Right ventricle myocardium inferior (tissue), 1 donor: ENCODE measurements around the gene DLX5. TPM values are rescaled to one million over a fixed set of nuclear protein-coding genes. Genes with fewer than 3 reads are reported as not detected.

Source experiments
- ATAC-seq: fragments of 200-7000 bp; cut with Tn5 transposase; one replicate; pipeline ENCODE4 v1.9.1; 2020; ENCODE audit warnings: mild to moderate bottlenecking, moderate library complexity
- DNase-seq: peaks from one replicate; pipeline ENCODE4 v3.0.0; 2021; ENCODE audit errors: missing footprints
- intact Hi-C: fragments of 100-400 bp; cut with DNase I; formaldehyde crosslinking; loops from one replicate; pipeline ENCODE4 v1.11.0; 2022
- total RNA-seq: library from RNA; stranded (reverse); fragmentation: NEBNext Ultra II Directional; extraction: Animal tissue kit (Norgen Biotek cat#: 25700); gene quantifications from one replicate; pipeline ENCODE4 v1.2.1, GENCODE V29; 2021
- donor health status: DM: no; HTN: yes; CAD: no; lungs with severe emphysema.

DLX5 gene
- total RNA-seq, 1 donor from 2014 or later, result not detected

DNA sequence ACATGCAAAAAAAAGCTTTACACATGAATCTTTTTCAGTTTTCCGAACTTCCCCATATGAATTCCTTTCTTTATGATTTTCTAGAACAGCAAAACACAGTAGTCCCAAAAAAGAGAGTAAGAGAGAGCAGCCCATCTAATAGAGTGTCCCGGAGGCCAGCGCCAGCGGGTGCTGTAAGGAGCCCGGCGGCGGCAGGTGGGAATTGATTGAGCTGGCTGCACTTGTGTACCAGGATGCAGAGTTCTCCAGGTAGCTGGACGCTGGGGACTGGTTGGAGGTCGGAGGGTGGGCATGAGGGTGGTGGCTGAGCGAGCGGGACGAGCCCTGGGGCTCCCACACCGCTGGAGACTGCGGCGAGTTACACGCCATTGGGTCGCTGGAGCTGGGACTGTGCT lies 4.0 kb downstream of the DLX5 start:
- no peak for ATAC-seq
- intact Hi-C loops, result loop anchor here (10.0 kb wide), 1 partner anchor 606 kb away; no protein-coding TSS in a partner anchor

DNA sequence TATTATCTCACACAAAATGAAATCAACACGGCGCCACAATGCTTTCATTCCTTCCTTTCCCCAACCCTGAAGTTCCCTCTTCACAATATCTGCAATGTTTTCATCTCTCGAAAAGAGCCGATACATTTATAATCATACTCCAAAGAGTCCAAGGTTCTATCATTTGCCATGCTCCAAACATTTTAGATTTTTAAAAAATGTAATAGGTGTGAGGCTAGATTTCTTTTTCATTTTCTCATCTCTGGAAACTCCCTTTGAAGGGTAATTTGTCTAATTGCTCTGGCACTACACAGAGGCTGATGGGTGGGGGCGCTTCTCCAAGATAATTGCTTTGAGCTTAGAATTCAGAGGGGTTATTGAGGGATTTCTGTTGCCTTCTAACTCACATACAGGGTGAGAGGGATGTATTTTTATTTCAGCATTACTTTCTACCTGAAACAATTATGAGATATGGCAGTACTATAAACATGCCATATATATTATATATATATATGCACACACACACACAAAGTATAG lies 4.9 kb downstream of the DLX5 start:
- no peak for ATAC-seq
- DNase-seq, result no peak
- intact Hi-C loops, result loop anchor here (10.0 kb wide), 1 partner anchor 605 kb away; no protein-coding TSS in a partner anchor

More for the DNA sequence above, 4.0 kb downstream of the DLX5 start:
- DNase-seq, result no peak

DNA sequence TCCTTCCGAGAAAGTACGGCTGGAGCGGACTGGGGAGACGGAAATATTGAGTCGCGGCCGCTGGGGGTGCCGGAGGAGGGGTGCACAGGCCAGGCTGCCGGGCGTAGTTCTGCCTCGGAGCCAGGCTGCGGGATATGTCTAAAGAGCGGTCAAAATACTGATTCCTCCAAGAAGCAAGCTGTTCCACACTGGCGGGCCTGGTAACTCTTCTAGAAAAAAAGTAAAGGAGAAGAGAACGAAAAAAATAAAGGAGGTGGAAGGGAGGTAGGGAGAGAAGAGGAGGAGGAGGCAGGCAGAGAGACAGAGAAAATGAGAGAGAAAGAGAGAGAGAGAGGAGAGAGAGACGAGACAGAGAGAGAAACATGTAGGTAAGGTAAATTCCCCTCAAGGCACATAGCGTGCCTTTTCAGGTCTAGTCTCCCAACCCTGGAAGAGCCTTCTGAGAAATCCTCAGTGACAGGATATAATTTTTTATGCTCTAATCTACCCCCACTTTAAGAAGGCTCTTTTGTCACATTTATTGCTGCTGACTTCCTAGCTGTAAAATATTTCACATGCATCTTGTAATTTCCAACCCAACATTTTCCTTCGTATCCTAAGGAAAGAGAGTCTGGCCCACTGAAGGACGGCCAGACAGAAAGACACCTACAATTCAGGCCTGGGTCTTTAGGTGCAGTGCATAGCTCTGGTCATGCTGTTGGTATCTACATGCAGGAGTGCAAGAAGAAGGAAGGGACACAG lies 5.7 kb downstream of the DLX5 start:
- no peak for DNase-seq
- intact Hi-C loops, result no loop called here
- ATAC-seq, result no peak

DNA sequence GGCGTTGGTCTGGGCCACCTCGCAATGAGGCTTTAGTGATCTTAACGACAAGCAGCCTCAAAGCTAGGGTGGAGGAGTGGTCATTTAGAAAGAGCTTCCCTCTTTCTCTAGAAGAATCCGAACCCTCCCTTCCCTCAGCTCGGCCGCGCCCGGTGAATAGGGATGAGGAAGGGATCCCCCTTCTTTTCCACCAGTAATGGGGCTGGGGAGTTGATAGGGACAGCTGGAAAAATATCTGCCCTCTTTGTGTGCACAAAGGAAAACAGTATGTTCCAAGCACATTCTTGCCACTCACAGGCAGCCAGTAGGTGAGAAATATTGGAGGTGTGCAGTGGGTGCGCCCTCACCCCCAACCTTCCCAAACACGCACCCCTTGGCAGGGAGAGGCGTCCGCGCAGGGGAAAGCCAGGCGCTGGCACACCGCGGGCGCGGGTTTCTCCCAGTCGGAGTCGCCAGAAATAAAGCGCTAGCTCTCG lies 6.5 kb downstream of the DLX5 start:
- intact Hi-C loops, result no loop called here
- DNase-seq, result no peak
- no peak for ATAC-seq

DNA sequence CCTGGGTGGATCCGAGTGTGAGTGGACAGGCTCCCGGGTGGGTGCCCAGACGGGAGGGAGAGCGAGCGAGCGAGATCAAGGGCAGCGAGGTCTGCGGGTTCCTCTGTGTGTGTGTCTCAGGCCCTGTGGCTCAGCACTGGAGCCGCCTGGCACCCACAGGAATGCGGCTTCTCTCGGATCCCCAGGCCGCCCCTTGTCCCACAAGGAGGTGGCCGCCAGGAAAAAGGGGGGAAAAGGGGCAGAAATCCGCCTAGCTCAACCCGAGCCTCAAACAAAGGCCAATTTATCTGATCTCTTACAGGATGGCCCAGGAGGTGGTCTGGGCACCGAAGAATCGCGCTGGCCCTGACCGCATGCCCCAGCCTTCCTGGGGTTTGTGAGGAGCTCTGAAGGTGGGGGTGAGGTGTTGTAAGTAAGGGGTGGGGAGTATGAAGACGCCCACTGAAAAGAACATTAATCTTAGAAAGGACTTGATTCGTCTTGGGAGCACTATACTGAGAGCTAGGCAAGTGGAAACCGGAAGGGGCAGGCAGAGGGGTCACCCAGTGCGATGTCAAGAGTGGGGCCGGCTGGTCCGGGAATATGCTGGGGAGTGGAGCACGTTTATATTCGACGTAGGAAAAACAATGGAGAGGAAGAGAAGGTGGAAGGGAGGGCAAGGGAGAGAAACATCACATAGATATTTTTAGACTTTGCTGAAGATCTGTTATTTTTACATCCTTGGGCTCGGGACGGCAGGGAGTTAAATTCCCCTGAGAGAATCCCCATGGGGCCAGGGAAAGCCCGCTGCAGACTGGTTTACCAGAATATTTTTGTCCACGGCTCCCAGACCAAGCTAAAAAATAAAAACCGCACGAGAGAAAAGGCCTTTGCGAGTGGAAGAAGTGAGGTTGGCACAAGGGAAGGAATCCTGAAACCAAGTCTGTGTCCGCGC lies 7.2 kb downstream of the DLX5 start:
- DNase-seq (no peak), ATAC-seq (no peak)
- intact Hi-C loops, result no loop called here

DNA sequence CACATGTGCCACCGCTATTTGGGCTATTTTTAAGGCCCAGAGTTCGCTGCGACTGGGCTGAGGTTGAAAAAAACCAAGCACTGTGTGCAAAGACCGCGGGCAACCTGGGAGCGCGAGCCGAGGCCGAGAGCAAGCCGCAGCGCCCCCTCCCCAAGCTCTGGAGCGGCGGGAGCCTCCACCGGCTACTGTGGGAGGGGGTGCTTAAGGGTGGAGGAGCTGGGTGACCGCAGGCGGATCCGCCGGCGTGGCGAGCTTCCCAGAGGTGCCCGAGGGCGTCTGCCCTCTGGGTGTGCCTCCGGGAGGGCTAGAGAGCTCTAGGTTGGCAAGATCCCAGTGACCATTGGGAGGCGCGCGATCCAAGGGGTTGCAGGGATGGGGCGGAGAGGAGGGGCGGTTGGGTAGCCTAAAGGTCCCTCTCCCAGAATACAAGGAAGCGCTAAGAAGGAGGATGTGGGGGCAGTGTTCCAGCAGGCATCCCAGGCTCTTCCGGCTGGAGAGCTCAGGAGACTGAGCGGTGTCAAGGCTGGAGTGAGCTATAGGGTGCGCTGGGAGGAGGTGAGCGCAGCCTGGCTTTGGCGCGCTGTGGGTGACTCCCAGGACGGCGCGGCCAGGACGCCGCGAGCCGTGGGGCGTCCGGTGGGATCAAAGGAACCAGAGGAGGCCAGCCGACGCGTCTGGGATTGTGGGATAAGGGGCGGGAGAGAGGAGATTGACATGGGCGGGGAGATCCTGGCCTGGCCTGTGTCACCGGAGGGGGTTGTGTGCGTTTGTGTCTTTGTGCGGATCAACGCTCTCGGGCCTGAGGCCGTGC lies 8.0 kb downstream of the DLX5 start:
- intact Hi-C loops, result no loop called here
- ATAC-seq (no peak), DNase-seq (no peak)

DNA sequence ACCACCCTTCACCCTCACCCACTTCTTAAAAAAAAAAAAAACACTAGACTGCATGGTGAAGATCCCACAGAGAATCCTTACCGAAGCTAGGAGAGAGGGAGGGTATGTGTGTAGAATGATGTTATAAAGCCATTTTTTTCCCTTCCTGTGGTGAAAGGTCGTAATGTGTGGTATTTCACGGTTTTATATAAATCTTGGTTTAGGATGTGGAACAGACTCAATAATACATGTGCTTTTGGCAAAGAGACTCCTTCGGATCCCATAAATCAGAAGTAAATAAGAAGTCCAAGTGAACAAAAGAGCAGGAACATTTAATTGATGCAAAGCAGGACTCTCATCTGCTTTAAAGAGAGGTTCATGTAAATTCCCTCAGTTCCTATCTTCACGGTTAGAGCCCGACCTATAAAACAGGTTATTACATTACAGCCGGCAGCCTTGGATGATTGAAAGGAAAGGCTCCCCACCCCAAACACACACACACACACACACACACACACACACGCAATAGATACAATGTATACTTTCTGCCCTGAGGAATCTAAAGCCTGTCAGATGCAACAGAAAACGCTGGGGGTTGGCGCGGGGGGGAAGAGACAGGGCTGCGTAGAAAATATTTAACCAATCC lies 8.8 kb downstream of the DLX5 start:
- intact Hi-C loops, result no loop called here
- ATAC-seq, result no peak
- DNase-seq, result no peak

DNA sequence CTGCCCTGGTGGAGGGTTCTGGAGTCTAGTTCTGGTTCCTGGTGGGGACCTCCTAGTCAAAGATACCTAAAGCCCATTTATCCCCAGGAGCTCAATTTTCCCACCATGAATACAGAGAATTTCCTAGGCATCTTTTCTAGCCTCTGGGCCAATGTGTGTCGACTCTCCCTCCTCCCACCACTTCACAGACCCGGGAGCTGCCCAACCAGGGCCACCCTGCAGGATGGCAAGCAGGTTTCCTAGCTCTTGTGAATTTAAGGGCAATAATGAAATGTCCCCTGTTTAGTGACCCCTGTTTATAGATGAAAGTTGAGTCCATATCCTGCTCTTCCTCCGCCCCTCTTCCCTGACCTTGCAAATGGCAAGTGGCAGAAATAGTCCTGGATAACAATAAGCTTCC lies 9.4 kb downstream of the DLX5 start:
- ATAC-seq (no peak), DNase-seq (no peak)

DNA sequence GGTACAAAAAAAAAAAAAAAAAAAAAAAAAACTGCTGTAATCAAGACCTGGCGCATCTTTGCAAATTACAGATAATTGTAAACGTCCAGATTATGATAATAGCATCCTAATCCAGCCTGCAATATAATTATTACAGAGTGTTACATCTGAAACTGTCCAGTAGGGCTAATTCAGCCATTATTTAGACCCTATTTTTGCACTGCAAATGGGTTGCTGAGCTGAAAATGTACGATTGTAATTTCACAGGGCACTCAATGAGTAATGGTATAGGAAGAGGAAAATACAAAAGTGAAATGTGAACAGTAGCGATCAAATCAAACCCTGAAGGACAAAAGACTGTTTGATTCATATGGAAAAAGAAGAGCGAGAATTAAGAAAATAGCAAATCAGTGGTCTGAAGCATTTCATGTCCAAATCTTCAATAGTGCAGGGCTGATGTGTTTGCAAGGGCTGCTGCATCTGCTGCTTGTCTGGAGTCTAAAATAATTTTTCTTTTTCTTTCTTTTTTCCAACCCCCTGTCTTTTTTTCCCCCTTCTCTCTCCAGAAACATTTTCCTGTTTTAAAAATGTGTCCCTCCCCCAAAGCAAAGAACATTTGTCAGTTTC lies 10.4 kb downstream of the DLX5 start:
- DNase-seq (no peak), ATAC-seq (no peak)
- intact Hi-C loops, result no loop called here

More for the DNA sequence above, 9.4 kb downstream of the DLX5 start:
- intact Hi-C loops, result no loop called here

DNA sequence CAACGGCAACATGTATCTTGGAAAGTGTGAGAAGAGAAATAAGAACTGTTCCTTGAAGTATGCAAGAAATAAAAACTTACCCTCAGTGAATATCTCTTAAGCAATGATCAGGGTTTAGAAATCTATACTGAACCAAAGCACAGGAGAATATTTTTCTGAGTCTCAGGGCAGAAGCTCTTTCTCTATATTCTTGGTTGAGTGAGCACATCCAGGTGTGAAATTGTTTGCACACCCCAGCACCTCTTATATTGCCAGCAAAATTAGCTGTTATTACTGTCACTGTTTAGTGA lies 10.8 kb downstream of the DLX5 start:
- DNase-seq (no peak), ATAC-seq (no peak)
- intact Hi-C loops, result no loop called here

DNA sequence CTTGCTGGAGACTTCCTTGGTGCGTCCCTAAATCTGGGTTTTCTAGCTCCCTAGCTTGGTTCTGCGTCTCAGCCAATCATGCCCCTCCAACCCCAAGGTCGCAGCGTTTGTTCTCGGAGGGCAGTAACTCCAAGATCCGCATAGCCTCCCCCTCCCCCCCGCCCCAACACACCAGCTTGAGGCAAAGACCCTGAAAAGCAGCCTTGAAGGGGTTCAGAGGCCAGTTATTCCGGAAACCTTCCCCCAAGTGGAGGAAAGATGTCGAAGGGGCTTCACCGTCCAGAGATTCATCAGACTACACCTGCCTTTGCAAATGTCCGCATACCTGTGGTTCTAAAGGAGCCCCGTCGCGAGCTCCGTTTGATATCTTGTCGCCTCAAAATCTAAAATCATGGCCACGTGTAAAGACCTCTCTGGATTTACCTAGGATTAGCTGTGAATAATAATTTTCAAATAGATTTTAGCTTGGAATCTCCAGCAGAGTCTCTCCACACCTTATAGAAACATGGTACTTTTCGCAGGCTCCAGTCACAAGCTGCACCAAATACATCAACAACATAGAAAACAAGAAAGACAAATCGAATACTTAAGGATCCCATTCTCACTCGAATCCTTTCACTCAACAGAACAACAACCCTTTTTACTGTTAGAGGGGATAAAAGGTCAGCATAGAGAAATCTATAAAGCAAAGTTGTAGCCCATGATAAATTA lies 11.3 kb downstream of the DLX5 start:
- no peak for ATAC-seq
- intact Hi-C loops, result no loop called here
- DNase-seq, result no peak

DNA sequence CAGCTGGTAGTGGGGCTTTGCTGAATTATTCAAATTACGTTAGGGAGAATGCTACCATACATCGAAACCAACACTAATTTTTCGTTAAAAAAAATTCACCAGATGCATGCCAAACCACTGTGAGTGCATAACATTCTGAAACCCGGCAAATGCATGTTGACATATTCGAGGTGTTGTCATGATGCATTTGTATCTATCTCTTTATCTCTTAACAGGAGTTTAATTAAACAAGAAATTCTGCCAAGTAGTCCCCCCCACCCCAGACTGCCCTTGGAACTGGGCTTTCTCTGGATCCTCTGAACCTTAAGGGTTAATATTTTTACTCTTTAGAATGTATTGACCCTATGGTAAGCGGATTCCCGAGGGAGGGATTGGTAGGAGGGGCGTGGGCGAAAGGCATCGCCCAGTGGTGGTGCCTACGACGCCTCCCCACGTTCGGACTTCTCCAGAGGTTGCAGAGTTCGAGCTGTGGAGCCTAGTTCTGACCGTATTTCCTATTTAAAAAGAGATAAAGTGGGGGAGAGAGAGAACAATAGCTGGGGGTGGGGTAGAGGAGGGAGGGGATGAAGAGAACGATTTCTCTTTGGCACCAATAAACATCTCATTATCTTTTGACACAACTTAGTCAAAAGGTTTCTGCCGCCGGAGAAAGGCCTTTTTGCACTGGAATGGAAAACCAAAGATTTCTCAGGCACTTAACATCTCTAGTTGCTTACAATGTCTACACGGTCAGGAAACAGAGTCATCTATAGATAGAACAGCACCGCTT lies 12.1 kb downstream of the DLX5 start:
- intact Hi-C loops, result no loop called here
- ATAC-seq (no peak), DNase-seq (no peak)

DNA sequence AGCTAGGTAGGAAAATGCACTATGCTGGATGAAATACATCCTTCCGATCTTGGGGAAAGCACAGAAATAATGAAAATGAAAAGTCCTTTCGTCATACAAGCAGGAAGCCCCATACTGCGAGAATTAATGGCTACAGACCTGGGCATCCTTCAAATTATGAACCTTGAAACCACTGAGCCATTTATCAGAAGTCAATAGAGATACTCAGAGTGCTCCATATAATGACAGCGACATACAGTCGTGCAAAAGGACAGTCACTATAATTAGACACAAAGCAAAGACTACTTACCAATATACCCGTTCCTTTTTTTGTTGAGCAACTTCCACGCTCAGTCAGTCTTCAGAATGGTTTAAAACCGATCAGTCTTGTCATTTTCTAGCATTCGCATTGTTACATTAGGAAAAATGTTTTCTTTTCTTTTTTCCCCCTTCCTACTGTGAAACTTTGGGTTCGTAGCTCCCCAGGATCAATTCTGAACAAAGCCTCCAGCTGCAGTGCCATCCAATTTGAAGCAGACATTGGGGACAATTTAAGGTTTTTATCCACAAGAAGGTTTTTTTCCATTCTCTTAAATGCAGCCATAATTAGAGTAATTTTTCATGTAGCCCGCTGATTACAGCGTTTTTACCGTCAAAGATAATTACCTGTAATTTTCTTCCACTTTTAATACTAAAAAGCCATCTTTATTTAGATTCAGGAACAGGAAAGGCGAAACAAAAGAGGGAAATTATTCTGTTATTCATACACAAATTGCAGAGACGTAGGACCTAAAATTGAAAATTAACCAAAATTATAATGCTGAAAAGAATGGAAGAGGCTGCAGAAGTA lies 12.9 kb downstream of the DLX5 start:
- intact Hi-C loops, result no loop called here
- no peak for DNase-seq
- no peak for ATAC-seq

DNA sequence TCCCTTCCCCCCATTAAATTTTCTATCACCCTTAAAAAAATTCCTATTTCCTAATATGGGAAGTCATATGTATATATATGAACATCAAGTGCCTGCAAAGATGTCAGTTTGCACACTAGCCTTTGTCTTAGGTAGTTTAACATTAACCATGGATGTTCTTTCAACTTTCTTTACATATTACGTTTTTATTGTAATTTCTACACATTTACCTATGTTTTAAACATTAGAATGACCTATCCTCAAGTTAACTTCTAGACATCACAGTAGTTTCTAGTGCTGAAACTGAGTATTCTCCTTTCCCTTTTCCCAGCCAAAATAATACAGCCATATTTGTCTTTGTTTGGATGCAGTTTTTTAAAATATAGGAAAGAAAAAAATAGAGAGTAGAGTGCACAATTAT lies 13.5 kb downstream of the DLX5 start:
- no peak for DNase-seq
- ATAC-seq, result no peak

DNA sequence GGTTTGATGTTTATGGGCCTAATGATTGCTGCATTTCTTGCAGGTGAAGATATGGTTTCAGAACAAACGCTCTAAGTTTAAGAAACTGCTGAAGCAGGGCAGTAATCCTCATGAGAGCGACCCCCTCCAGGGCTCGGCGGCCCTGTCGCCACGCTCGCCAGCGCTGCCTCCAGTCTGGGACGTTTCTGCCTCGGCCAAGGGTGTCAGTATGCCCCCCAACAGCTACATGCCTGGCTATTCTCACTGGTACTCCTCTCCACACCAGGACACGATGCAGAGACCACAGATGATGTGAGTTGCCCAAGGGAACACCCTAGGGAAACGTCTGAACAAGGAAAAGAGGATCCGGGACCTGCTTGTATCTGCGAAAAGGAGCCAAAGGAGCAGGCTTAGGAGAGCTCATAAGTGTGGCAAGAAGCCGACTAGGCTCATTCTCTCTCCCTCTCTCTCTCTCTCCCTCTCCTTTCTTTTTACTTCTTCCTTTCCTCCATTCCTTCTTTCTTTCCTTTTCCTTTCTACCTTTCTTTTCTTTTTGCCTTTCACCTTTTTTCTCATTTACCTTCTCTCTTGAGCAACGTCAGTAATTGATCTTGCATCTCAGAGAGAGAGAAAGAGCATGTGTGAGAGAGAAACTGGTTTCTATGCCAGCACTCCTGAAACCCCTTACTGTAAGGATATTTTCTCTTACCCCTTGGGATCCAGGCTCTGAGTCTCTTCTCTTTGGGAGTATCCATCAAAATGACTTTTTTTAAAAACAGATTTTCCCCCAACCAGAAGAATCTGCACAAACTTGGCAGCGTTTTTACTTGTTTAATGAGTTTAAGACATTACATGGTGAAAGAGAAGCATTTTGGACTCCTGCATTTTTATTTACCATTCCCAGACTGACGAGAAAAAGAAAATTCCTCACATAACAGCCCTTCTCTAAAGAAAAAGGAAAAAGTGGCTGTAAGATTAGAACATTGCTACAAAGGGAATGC lies 14.6 kb downstream of the DLX5 start:
- intact Hi-C loops, result no loop called here

More for the DNA sequence above, 13.5 kb downstream of the DLX5 start:
- intact Hi-C loops, result no loop called here

More for the DNA sequence above, 14.6 kb downstream of the DLX5 start:
- DNase-seq, result no peak
- ATAC-seq, result no peak
